ENCODE data around the gene ELFN1. TPM values are rescaled to one million over a fixed set of nuclear protein-coding genes. Genes with fewer than 3 reads are reported as not detected.

ELFN1 gene
- total RNA-seq, 5 donors from 2014 or later (not counting 1 experiment from before 2014, with no cell fraction given), result 0.06 to 0.12 (median 0.07) TPM; not detected in 2

Other genes with a start within 250 kb of the ELFN1 start
- 1 to 10 TPM; 2.1 to 5.5 (median 3.2) TPM for gene MICALL2, start 210.8 kb upstream of the ELFN1 start, total RNA-seq
- 100 to 1,000 TPM; 102 to 147 (median 131) TPM for gene INTS1, start 165.9 kb upstream of the ELFN1 start, total RNA-seq
- gene MAFK, start 139.6 kb upstream of the ELFN1 start, total RNA-seq, result 10 to 100 TPM; 52.0 to 80.1 (median 73.8) TPM
- gene TMEM184A, start 114.1 kb upstream of the ELFN1 start, total RNA-seq, result under 1 TPM in 3 of 5 donors, not detected in 2; 0.18 to 0.38 (median 0.33) TPM
- gene PSMG3, start 100.2 kb upstream of the ELFN1 start, total RNA-seq, result 10 to 100 TPM; 17.6 to 28.5 (median 20.6) TPM

All from T-cell (primary cell).